ENCODE data around the gene CDK18. TPM values are rescaled to one million over a fixed set of nuclear protein-coding genes. Genes with fewer than 3 reads are reported as not detected.

CDK18 gene
- total RNA-seq, 1 donor from 2014 or later = 36.6 TPM

- TF ChIP-seq, protein P1, sequence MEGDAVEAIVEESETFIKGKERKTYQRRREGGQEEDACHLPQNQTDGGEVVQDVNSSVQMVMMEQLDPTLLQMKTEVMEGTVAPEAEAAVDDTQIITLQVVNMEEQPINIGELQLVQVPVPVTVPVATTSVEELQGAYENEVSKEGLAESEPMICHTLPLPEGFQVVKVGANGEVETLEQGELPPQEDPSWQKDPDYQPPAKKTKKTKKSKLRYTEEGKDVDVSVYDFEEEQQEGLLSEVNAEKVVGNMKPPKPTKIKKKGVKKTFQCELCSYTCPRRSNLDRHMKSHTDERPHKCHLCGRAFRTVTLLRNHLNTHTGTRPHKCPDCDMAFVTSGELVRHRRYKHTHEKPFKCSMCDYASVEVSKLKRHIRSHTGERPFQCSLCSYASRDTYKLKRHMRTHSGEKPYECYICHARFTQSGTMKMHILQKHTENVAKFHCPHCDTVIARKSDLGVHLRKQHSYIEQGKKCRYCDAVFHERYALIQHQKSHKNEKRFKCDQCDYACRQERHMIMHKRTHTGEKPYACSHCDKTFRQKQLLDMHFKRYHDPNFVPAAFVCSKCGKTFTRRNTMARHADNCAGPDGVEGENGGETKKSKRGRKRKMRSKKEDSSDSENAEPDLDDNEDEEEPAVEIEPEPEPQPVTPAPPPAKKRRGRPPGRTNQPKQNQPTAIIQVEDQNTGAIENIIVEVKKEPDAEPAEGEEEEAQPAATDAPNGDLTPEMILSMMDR (IDR thresholded peaks at IDR 0.05) = no peak
- ATAC-seq = no peak
- Histone ChIP-seq H3K4me1 (peaks cover 8% of the 10 kb centered on the region), H3K9me3 (peaks cover 10% of the 10 kb centered on the region), H3K27ac (no peak overlapping the region), H3K27me3 (ENCODE audit: low read depth) (no peaks in the 10 kb centered on the region), H3K4me3 (no peak overlapping the region), H3K36me3 (no peaks in the 10 kb centered on the region)
- intact Hi-C loops (cut with DNase I) = no loop called here
- no peak for DNase-seq
Observed at GRCh38 chr1:205561501-205562203, 57.2 kb downstream of the CDK18 start.

DNA sequence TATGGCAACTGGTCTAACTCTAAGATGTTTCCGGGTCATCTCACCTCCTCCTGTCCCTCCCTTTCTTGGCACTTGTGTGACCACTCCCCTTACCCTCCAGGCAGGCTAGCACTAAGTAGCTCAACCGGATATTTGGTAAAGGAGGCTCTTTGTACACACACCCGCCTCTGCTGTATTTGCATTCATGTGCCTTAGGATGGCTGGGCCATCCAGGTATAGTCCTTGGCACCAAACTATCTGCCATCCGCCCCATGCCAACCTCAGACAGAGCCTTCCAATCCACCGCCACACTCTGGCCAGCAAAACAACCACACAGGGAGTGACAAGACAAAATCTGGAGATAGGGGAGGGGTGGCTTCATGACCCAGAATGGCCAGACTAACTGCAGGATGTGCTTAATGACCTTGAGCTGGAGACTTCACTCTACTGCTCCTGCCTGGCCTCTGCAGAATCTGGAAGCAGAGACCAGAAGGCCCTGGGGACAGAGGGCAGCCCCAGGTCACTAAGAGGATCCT, 59.5 kb downstream of the CDK18 start:
- Histone ChIP-seq H3K4me1 (peaks cover 14% of the 10 kb centered on the region), H3K27me3 (ENCODE audit: low read depth) (peaks cover 14% of the 10 kb centered on the region), H3K9me3 (peaks cover 10% of the 10 kb centered on the region), H3K36me3 (no peaks in the 10 kb centered on the region), H3K27ac (no peak overlapping the region), H3K4me3 (no peak overlapping the region)
- DNase-seq (no peak), ATAC-seq (peak; percentile 46 to 91)
- TF ChIP-seq, protein P1 (IDR thresholded peaks at IDR 0.05) = no peak
- intact Hi-C loops (cut with DNase I) = no loop called here

GRCh38 chr1:205565799-205566198, 61.3 kb downstream of the CDK18 start:
- peaks cover 29% of the 10 kb centered on the region for H3K27me3 ChIP-seq (ENCODE audit: low read depth)
- ATAC-seq = peak; percentile 80 to 89
- no peak for DNase-seq
- H3K9me3 ChIP-seq = peaks cover 10% of the 10 kb centered on the region
- TF ChIP-seq, protein P1 (IDR thresholded peaks at IDR 0.05) = no peak
- H3K27ac ChIP-seq = no peak overlapping the region
- no peaks in the 10 kb centered on the region for H3K36me3 ChIP-seq
- peaks cover 14% of the 10 kb centered on the region for H3K4me1 ChIP-seq
- intact Hi-C loops (cut with DNase I) = no loop called here
- H3K4me3 ChIP-seq = no peak overlapping the region

- peaks cover 29% of the 10 kb centered on the region for H3K27me3 ChIP-seq (ENCODE audit: low read depth)
- H3K9me3 ChIP-seq = no peaks in the 10 kb centered on the region
- H3K4me3 ChIP-seq = no peak overlapping the region
- intact Hi-C loops (cut with DNase I) = no loop called here
- no peak for DNase-seq
- TF ChIP-seq, protein P1 (IDR thresholded peaks at IDR 0.05) = no peak
- peaks cover 14% of the 10 kb centered on the region for H3K4me1 ChIP-seq
- no peak for ATAC-seq
- H3K27ac ChIP-seq = no peak overlapping the region
- no peaks in the 10 kb centered on the region for H3K36me3 ChIP-seq
Observed at GRCh38 chr1:205567716-205568115, 63.2 kb downstream of the CDK18 start.

DNA sequence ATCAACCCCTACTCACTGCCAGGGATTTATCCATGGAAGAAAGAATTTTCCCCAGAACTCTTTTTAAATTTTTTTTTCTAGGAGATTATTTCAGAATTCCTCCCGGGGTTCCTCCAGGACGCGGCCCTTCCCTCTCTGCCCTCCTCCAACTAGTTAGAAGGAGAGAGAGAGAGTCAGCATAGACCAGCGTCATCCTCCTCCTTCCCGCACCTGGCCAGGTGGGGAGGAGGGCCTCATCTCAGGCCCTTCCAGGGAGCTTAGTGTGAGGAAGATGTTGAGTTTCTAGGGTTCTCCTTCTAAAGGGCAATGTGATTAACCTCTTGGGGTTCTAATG, 63.6 kb downstream of the CDK18 start:
- Histone ChIP-seq H3K27me3 (ENCODE audit: low read depth) (peaks cover 29% of the 10 kb centered on the region), H3K4me1 (peaks cover 14% of the 10 kb centered on the region), H3K9me3 (no peaks in the 10 kb centered on the region), H3K36me3 (no peaks in the 10 kb centered on the region), H3K4me3 (peak overlapping the region; percentile 53), H3K27ac (no peak overlapping the region)
- TF ChIP-seq, protein P1 (IDR thresholded peaks at IDR 0.05) = no peak
- DNase-seq (no peak), ATAC-seq (no peak)
- intact Hi-C loops (cut with DNase I) = no loop called here

Measured in lower lobe of right lung (tissue), 2 donors.